ENCODE measurements around the gene KRT38.
"Not testable (repeated sequence)": the region's sequence is repeated elsewhere in the genome, so short reads cannot be mapped to it uniquely, and the experiment has no call there.

Gene KRT38

GRCh38 chr17:41420134-41420533 lies 20.6 kb downstream of the KRT38 start:
- no peak for DNase-seq

- no peak for DNase-seq
These were observed 21.1 kb downstream of the KRT38 start for GRCh38 chr17:41419716-41420115.

- DNase-seq, result no peak
These were observed 22.5 kb downstream of the KRT38 start for GRCh38 chr17:41418116-41418860.

GRCh38 chr17:41417576-41418015 lies 23.2 kb downstream of the KRT38 start:
- no peak for DNase-seq

- DNase-seq, result no peak
These were observed 23.7 kb downstream of the KRT38 start for GRCh38 chr17:41417127-41417526.

GRCh38 chr17:41416479-41416878 lies 24.3 kb downstream of the KRT38 start:
- DNase-seq, result no peak

GRCh38 chr17:41415833-41416335 lies 24.9 kb downstream of the KRT38 start:
- no peak for DNase-seq

- DNase-seq, result no peak
These were observed 25.4 kb downstream of the KRT38 start for GRCh38 chr17:41415411-41415810.

GRCh38 chr17:41413982-41414381 lies 26.8 kb downstream of the KRT38 start:
- DNase-seq, result no peak

- no peak for DNase-seq
These were observed 27.3 kb downstream of the KRT38 start for GRCh38 chr17:41413353-41413957.

GRCh38 chr17:41411072-41411840 lies 29.5 kb downstream of the KRT38 start:
- no peak for DNase-seq

- DNase-seq, result no peak
These were observed 33.6 kb downstream of the KRT38 start for GRCh38 chr17:41407226-41407625.

- DNase-seq, result no peak
These were observed 34.6 kb downstream of the KRT38 start for GRCh38 chr17:41406205-41406604.

GRCh38 chr17:41404024-41404671 lies 36.6 kb downstream of the KRT38 start:
- DNase-seq, result no peak

GRCh38 chr17:41403404-41404023 lies 37.3 kb downstream of the KRT38 start:
- no peak for DNase-seq

- no peak for DNase-seq
These were observed 38.6 kb downstream of the KRT38 start for GRCh38 chr17:41402161-41402560.

GRCh38 chr17:41396996-41397660 lies 43.7 kb downstream of the KRT38 start, which contains the start of gene KRT31:
Gene KRT31, minus strand, starts transcription at chr17:41397608. Its CDS starts 69 bp downstream, at chr17:41397539.
- DNase-seq, result no peak

- no peak for DNase-seq
These were observed 44.4 kb downstream of the KRT38 start for GRCh38 chr17:41396340-41396739.

- DNase-seq, result no peak
These were observed 45.2 kb downstream of the KRT38 start for GRCh38 chr17:41395611-41396010.

- not testable (repeated sequence) for DNase-seq
These were observed 45.7 kb downstream of the KRT38 start for GRCh38 chr17:41395044-41395443.

GRCh38 chr17:41394254-41394996 lies 46.4 kb downstream of the KRT38 start:
- DNase-seq, result no peak
